NCI-H69 (cell line): ENCODE results near the gene RAB3D.

Experiments used
- DNase-seq: peaks from one replicate; lab custom pipeline; 2025; lab: John Stamatoyannopoulos, UW

Gene RAB3D

DNA sequence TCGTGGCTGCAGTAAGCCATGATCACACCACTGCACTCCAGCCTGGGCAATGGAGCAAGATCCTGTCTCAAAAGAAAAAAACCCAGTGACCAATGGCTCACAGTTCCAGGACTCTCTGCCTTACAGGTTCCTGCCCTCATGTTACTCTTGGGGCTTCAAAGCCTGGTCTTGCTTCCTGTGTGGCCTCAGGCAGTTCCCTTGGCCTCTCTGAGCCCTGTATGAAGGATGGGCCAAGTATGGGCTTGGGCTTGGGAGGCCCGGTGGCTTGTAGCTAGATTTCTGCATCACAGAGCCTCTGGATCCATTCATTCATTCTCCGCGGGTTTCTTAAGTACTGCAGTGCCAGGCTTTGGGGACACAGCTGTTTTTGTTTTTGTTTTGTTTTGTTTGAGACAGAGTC lies 44.3 kb downstream of the RAB3D start:
- no peak for DNase-seq

DNA sequence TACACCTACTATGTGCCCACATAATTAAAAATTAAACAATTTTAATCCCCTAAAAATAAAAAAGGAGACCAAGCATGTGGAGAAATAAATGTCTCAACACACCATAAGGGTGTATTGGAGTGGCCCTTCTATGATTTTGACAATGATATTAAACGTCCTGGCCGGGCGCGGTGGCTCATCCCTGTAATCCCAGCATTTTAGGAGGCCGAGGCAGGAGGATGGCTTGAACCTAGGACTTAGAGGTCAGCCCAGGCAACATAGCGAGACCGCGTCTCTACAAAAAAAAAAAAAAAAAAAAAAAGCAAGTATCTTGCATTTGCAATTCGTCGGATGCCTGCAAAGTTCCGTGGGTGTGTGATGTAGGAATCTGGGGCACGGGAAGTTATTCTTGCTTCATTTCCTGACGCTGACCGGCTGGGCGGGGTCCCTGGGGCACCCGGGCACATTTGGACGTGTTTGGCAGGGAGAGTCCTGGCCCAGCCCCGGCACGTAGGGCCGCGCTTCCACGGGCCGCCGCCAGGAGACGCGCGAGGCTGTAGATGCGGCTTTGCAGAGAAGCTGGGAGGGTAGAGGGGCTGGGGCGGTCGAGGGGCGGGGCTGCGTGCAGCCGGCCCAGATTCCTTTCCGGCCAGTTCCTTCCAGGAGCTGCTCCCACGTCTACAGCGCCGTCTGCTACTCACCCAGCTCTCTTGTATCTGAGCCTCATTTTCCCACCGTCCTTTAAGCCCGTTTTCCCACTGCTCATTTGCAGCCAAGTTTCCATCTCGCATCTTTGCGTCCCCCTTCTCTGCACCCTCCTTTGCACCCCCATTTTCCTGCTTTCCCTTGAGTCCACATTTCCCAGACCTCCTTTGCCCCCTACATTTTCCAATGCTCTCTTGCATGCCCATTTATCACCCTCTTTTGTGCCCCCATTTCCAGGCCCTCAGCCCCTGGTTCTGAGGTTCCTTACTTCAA lies 45.7 kb downstream of the RAB3D start:
- peak; percentile 92 for DNase-seq

DNA sequence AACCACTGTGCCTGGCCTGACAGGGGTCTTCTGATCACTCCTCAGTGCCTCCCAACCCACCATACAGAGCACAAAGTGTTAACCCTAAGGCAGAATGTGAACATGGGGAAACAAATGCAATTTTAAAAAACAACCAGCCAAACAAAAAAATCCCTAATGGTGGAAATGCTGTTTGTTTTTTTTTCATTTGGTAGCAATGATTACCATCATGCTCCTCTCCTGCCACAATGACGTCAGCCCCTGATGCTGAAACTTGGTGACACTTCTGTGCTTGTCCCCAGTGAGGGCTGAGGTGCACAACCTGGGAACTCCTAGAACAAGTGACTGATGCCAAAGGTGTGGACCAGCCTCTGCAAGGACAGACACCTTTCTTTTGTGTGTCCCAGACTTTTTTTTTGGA lies 47.5 kb downstream of the RAB3D start:
- no peak for DNase-seq

DNA sequence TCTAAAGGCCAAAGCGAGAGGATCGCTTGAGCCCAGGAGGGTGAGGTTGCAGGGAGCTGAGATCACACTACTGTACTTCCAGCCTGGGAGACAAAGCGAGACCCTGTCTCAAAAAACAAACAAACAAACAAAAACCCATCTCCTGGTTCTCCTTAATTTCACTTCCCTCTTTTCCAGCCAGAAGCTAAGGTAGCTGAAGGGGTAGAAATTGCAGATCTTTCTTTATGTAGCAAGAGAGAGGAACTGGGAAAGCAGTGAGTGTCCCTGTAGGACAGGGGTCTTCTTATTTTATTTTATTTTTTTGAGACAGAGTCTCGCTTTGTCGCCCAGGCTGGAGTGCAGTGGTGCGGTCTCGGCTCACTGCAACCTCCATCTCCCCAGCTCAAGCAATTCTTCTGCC lies 48.0 kb downstream of the RAB3D start:
- DNase-seq: no peak

DNA sequence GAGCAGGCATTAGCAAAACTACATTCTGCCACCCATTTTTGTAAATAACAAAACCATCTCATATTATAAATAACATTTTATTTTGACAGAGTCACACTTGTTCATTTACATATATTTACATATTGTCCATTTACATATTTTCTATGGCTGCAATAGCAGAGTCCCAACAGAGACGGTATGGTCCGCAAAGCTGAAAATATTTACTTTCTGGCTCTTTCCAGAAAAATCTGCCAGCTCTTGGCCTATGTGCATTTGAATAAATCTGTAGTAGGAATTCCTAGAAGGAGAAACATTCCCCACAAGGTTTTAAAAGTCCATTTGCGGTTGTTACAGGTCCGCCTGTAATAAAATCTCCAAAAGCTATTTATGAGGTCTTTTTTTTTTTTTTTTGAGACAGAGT lies 49.2 kb downstream of the RAB3D start:
- no peak for DNase-seq

DNA sequence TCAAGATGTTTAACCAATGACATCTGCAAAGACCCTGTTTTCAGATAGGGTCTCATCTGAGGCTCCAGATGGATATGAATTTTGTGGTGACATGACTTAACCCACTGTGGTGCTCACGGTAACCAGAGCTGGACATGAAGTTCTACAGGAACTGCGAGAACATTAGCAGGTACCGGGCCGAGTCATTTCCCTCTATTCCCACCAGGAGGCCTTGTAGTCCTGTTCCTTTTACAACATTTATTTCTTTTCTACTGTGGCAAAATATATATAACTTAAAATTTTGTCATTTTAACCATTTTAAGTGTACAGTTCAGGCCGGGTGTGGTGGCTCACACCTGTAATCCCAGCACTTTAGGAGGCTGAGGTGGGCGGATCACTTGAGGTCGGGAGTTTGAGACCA lies 51.1 kb downstream of the RAB3D start:
- DNase-seq: no peak

DNA sequence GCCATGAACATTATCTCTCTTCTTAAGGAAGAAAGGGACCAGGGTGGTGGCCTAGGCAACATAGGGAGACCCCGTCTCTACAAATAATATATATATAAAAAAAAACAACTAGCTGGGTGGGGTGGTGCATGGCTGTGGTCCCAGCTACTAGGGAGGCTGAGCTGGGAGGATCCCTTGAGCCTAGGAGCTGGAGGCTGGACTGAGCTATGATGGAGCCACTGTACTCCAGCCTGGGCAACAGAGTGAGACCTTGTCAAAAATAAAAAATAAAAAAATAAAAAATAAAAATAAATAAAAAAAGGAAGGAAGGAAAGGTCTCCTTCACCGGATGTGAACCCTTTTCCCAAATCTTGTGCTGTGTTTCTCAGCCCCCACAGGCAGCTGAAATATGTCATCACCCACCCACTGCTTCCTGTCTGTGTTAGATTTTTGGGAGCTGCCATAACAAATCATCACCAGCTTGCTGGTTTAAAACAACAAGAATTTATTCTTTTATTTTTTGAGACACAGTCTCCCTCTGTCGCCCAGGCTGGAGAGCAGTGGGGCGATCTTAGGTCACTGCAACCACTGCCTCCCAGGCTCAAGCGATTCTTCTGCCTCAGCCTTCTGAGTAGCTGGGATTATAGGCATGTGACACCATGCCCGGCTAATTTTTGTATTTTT lies 53.0 kb downstream of the RAB3D start:
- no peak for DNase-seq

DNA sequence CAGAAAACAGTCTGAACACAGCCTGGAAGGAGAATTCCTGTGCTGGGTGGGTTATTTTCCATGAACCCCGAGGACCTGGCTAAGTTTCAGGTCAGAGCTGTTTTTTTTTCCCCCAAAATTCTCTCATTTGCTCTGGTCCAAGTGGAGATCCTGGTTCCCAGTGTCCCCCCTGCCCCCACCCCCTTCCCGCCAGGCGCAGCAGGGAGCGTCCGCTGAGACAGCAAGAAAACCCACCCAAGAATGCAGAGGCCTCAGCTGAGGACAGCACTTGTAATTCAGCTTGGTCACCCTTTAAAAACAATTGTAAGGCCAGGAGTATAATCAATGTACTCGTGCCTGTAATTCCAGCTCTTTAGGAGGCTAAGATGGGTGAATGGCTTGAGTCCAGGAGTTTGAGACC lies 54.9 kb downstream of the RAB3D start:
- DNase-seq: no peak

DNA sequence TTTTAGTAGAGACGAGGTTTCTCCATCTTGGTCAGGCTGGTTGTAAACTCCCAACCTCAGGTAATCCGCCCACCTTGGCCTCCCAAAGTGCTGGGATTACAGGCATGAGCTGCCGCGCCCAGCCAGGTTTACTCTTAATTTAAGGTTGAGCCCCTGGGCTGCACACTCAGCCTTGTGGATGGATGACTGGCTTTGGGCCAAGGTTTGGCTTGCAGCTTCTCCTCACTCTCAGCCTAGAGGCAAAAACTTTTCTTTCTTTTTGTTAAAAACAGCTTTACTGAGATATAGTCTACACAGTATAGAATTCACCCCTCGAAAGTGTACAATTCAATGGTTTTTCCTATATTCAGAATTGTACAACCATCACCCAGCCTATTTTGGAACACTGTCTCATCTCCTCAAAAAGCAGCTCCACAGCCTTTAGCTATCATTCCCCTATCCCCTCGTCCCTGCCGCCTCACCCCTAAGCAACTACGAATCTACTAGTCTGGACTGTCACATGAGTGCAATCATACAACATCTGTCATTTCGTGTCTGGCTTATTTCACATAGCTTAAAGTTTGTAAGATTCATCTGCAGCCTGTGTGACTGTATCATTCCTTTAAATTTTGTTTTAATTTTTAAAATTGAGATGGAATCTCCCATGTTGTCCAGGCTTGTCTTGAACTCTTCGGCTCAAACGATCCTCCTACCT lies 58.0 kb downstream of the RAB3D start:
- DNase-seq: peak; percentile 17

DNA sequence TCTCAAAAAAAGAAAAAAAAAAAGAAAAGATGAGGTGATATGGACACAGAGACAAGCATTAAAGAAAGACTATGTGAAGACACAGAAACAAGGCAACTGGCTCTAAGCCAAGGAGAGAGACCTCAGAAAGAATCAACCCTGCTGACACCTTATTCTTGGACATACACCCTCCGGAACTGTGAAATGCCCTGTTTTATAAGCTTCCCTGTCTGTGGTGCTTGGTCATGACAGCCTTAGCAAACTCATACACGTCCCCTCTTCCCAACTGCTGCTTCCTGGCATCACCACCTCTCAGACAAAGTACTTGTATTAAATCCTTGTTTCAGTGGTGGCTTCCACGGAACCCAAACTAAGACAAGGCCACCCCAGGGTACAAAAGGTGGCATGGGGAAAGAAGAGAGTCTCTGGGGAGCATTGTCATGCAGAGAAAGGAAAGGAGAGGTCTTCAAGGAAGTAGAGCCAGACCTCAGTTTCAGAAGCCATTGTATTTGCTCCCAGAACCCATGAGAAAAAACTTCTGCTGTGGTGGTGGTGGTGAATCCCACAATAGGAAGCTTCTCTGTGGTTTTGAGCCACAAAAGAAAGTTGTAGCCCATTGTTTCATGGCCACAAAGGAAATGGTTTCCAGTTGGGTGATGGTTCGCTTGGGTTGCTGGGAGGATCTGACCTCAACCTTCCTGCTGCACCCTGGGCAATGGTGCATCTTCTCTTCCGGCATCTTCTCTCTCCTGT lies 59.8 kb downstream of the RAB3D start:
- no peak for DNase-seq

DNA sequence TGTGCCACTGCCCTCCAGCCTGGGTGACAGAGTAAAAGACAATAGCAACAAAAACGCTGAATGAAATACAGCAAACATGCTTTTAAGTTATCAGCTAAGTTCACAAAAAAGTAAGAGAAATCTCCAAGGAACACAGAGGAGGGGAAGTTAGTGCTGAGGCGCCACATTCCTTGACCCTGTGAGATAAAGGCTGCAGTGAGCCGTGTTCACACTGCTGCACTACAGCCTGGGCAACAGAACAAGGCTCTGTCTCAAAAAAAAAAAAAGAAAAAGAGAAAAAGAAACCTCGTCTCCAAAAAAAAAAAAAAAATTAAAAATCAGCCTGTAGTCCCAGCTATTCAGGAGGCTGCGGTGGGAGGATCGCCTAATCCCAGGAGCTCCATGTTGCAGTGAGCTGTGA lies 60.8 kb downstream of the RAB3D start:
- no peak for DNase-seq

DNA sequence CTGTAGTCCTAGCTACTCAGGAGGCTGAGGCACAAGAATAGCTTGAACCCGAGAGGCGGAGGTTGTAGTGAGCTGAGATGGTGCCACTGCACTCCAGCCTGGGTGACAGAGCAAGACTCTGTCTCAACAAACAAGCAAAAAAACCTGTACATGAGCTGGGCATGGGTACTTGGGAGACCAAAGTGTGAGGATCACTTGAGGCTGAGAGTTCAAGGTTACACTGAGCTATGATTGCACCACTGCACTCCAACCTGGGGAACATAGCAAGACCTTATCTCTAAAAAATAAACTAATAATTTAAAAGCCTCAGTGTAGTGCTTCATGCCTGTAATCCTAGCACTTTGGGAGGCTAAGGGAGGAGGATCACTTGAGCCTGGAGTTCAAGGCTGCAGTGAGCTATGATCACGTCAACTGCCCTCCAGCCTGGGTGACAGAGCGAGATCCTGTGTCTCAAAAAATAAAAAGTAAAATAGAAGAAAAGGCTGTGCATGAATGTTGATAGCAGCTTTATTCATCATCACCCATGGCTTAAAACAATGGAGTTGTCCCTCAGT lies 64.8 kb downstream of the RAB3D start:
- DNase-seq: no peak

DNA sequence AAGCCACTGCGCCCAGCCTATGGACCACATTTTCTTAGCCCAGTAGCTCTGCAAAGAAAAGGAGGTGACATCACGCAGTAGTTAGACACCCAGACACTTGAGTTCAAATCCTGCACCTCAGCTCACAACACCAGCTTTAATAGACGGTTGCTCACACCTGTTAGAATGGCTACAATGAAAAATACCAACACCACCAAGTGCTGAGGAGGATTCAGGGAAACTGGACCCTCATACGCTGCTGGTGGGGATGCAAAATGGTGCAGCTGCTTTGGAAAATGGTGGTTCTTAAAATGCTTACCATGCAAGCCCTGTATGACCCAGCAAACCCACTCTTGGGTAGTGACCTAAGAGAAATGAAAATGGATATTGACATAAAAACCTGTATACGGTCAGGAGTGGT lies 65.5 kb downstream of the RAB3D start:
- no peak for DNase-seq

DNA sequence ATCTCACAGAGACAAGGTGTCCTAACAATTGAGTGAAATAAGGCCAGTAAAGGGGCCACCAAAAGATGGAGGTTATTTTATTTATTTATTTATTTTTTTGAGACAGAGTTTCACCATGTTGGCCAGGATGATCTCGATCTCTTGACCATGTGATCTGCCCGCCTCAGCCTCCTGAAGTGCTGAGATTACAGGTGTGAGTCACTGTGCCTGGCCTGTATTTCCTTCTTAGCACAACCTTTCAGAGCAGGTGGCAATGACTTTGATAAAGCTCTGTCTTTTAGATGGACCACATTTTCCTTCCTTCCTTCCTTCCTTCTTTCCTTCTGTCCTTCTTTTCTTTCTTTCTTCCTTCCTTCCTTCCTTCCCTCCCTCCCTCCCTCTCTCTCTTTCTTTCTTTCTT lies 66.2 kb downstream of the RAB3D start:
- no peak for DNase-seq
